NCI-H510A (cell line): ENCODE results near the gene AJAP1.

Source experiments
- DNase-seq: peaks from one replicate; lab custom pipeline; 2025; lab: John Stamatoyannopoulos, UW

AJAP1 gene

GRCh38 chr1:4631321-4631720 lies 23.1 kb upstream of the AJAP1 start:
- no peak for DNase-seq

- DNase-seq, result no peak
These were observed 21.1 kb upstream of the AJAP1 start for GRCh38 chr1:4633346-4633745.

GRCh38 chr1:4634156-4634792 lies 20.1 kb upstream of the AJAP1 start:
- no peak for DNase-seq

- no peak for DNase-seq
These were observed 19.5 kb upstream of the AJAP1 start for GRCh38 chr1:4634793-4635406.

GRCh38 chr1:4636186-4636585 lies 18.2 kb upstream of the AJAP1 start:
- no peak for DNase-seq

- DNase-seq, result no peak
These were observed 17.6 kb upstream of the AJAP1 start for GRCh38 chr1:4636644-4637380.

GRCh38 chr1:4637616-4638344 lies 16.6 kb upstream of the AJAP1 start:
- no peak for DNase-seq

- DNase-seq, result no peak
These were observed 16.1 kb upstream of the AJAP1 start for GRCh38 chr1:4638345-4638729.

GRCh38 chr1:4640931-4641330 lies 13.5 kb upstream of the AJAP1 start:
- no peak for DNase-seq

GRCh38 chr1:4647391-4647790 lies 7.0 kb upstream of the AJAP1 start:
- DNase-seq, result no peak

- no peak for DNase-seq
These were observed 5.8 kb upstream of the AJAP1 start for GRCh38 chr1:4648657-4649056.

GRCh38 chr1:4650481-4650880 lies 3.9 kb upstream of the AJAP1 start:
- no peak for DNase-seq

GRCh38 chr1:4650981-4651380 lies 3.4 kb upstream of the AJAP1 start:
- no peak for DNase-seq

- DNase-seq, result no peak
These were observed 1.6 kb upstream of the AJAP1 start for GRCh38 chr1:4652631-4653327.

- no peak for DNase-seq
These were observed 1.1 kb upstream of the AJAP1 start for GRCh38 chr1:4653328-4653660.

- no peak for DNase-seq
These were observed 610 bp downstream of the AJAP1 start for GRCh38 chr1:4654764-4655673.

GRCh38 chr1:4655674-4656532 lies 1.5 kb downstream of the AJAP1 start:
- no peak for DNase-seq

- no peak for DNase-seq
These were observed 2.2 kb downstream of the AJAP1 start for GRCh38 chr1:4656533-4657140.

- DNase-seq, result no peak
These were observed 2.9 kb downstream of the AJAP1 start for GRCh38 chr1:4657244-4657789.
